WTC11 (cell line): ENCODE measurements around the gene CTH. TPM values are rescaled to one million over a fixed set of nuclear protein-coding genes. Genes with fewer than 3 reads are reported as not detected.
A peak's percentile ranks its signal among the peaks of the same experiment; 100 is the strongest.
"Not testable (repeated sequence)": the region's sequence is repeated elsewhere in the genome, so short reads cannot be mapped to it uniquely, and the experiment has no call there.

Source experiments
- ATAC-seq: fragments of 200-7000 bp; cut with Tn5 transposase; 2 replicates; pipeline ENCODE4 v1.10.0; 2021; ENCODE audit warnings: mild to moderate bottlenecking, moderate library complexity
- CTCF ChIA-PET: fragments of 300-600 bp; sonication (Branson Sonifier 250); formaldehyde crosslinking; loops from one replicate; lab custom pipeline; 2021; ENCODE audit warnings: antibody characterized with exemption; lab: Charles Lee
- POLR2A ChIA-PET: fragments of 350-600 bp; sonication (Branson Sonifier 250); formaldehyde crosslinking; loops from one replicate; lab custom pipeline; 2021; ENCODE audit warnings: antibody characterized with exemption; lab: Charles Lee
- DNase-seq: peaks from one replicate; pipeline ENCODE4 v3.0.0; 2021; ENCODE audit warnings: low spot score
- H3K27ac Mint-ChIP-seq: 2 replicates; pipeline ENCODE4 v1.8.0; 2021; ENCODE audit warnings: mixed read lengths
- H3K27me3 Mint-ChIP-seq: 2 replicates; pipeline ENCODE4 v1.8.0; 2021; ENCODE audit warnings: low read depth, mild to moderate bottlenecking, moderate library complexity, mixed read lengths
- H3K36me3 Mint-ChIP-seq: 2 replicates; pipeline ENCODE4 v1.8.0; 2021; ENCODE audit warnings: mixed read lengths
- H3K4me1 Mint-ChIP-seq: 2 replicates; pipeline ENCODE4 v1.8.0; 2022; ENCODE audit warnings: mixed read lengths
- H3K4me3 Mint-ChIP-seq: 2 replicates; pipeline ENCODE4 v1.8.0; 2021; ENCODE audit warnings: mild to moderate bottlenecking, moderate library complexity, mixed read lengths
- H3K9me3 Mint-ChIP-seq: 2 replicates; pipeline ENCODE4 v1.8.0; 2021; ENCODE audit warnings: mixed read lengths
- AFF4 ChIP-seq: sonication (generic); formaldehyde crosslinking; IDR thresholded peaks from 2 replicates; pipeline ENCODE4 v1.8.1; 2023; ENCODE audit warnings: mild to moderate bottlenecking, missing genetic modification reagents, borderline replicate concordance
- AR ChIP-seq: fragments of 250-450 bp; sonication (Bioruptor Pico); IDR thresholded peaks from 2 replicates; pipeline ENCODE4 v1.9.0; 2021; ENCODE audit warnings: mild to moderate bottlenecking
- CREB1 ChIP-seq: sonication (generic); formaldehyde crosslinking; IDR thresholded peaks from 2 replicates; pipeline ENCODE4 v1.8.0; 2023; ENCODE audit warnings: mild to moderate bottlenecking, missing genetic modification reagents
- EMX1 ChIP-seq: fragments of 250-450 bp; sonication (Bioruptor Pico); IDR thresholded peaks from 2 replicates; pipeline ENCODE4 v1.8.0; 2021; ENCODE audit warnings: mild to moderate bottlenecking
- ETV6 ChIP-seq: sonication (generic); formaldehyde crosslinking; IDR thresholded peaks from 2 replicates; pipeline ENCODE4 v1.8.1; 2022; ENCODE audit warnings: mild to moderate bottlenecking, missing genetic modification reagents
- GABPB1 ChIP-seq: sonication (generic); formaldehyde crosslinking; IDR thresholded peaks from 2 replicates; pipeline ENCODE4 v1.8.1; 2023; ENCODE audit warnings: mild to moderate bottlenecking, missing genetic modification reagents
- NFE2L1 ChIP-seq: sonication (generic); formaldehyde crosslinking; IDR thresholded peaks from 2 replicates; pipeline ENCODE4 v1.8.1; 2023; ENCODE audit warnings: missing genetic modification reagents
- OVOL2 ChIP-seq: fragments of 250-450 bp; sonication (Bioruptor Pico); IDR thresholded peaks from 2 replicates; pipeline ENCODE4 v1.9.0; 2021; ENCODE audit warnings: mild to moderate bottlenecking, borderline replicate concordance
- PREB ChIP-seq: sonication (generic); formaldehyde crosslinking; IDR thresholded peaks from 2 replicates; pipeline ENCODE4 v1.8.1; 2022; ENCODE audit warnings: mild to moderate bottlenecking, missing genetic modification reagents, moderate library complexity, borderline replicate concordance
- TEAD1 ChIP-seq: sonication (generic); formaldehyde crosslinking; IDR thresholded peaks from 2 replicates; pipeline ENCODE4 v1.8.0; 2022; ENCODE audit warnings: mild to moderate bottlenecking, missing genetic modification reagents
- total RNA-seq: library from RNA; stranded (reverse); gene quantifications from 3 replicates; pipeline ENCODE4 v1.2.3, GENCODE V29; 2021
- TF ChIP-seq, protein P1 (sequence below): sonication (generic); formaldehyde crosslinking; IDR thresholded peaks from 2 replicates; pipeline ENCODE4 v1.8.0; 2022; ENCODE audit warnings: mild to moderate bottlenecking, missing genetic modification reagents
- TF ChIP-seq, protein P2 (sequence below): sonication (generic); formaldehyde crosslinking; IDR thresholded peaks from 2 replicates; pipeline ENCODE4 v1.8.1; 2022; ENCODE audit warnings: missing genetic modification reagents, borderline replicate concordance

CTH gene
- total RNA-seq, 1 experiment from 2014 or later = 27.8 TPM

GRCh38 chr1:70373580-70373979 lies 37.5 kb upstream of the CTH start:
- H3K27ac Mint-ChIP-seq, H3K9me3 Mint-ChIP-seq, H3K4me3 Mint-ChIP-seq, H3K36me3 Mint-ChIP-seq: not testable (repeated sequence)
- POLR2A ChIA-PET = interaction anchor here (0.6 kb wide), 1 partner anchor 37 kb away, joined by 3 read pairs; no protein-coding TSS in a partner anchor
- peaks cover 16% of the 10 kb centered on the region; the same call in 1 of the 2 replicates for H3K4me1 Mint-ChIP-seq
- peak; percentile 39 for DNase-seq
- TF ChIP-seq TEAD1 (CRISPR knock-in tag) = peak; percentile 42; the same call in 1 of the 2 replicates
- TF ChIP-seq, all 79 proteins: peak for 1; not testable (repeated sequence) for 78
- ATAC-seq, H3K27me3 Mint-ChIP-seq, CTCF ChIA-PET: not testable (repeated sequence)

GRCh38 chr1:70376196-70376595 lies 34.9 kb upstream of the CTH start:
- H3K27me3 Mint-ChIP-seq = no peaks in the 10 kb centered on the region
- ChIA-PET CTCF (no interaction called here), POLR2A (no interaction called here)
- no peaks in the 10 kb centered on the region for H3K36me3 Mint-ChIP-seq
- no peaks in the 10 kb centered on the region for H3K9me3 Mint-ChIP-seq
- ATAC-seq (no peak), DNase-seq (no peak)
- no peak overlapping the region for H3K27ac Mint-ChIP-seq
- H3K4me3 Mint-ChIP-seq = no peak overlapping the region
- TF ChIP-seq PREB (no peak), AFF4 (CRISPR knock-in tag) (no peak), OVOL2 (no peak), EMX1 (CRISPR knock-in tag) (no peak), NFE2L1 (CRISPR knock-in tag) (no peak), ETV6 (CRISPR knock-in tag) (no peak), AR (CRISPR knock-in tag) (no peak), GABPB1 (CRISPR knock-in tag) (no peak)
- TF ChIP-seq, protein P1, sequence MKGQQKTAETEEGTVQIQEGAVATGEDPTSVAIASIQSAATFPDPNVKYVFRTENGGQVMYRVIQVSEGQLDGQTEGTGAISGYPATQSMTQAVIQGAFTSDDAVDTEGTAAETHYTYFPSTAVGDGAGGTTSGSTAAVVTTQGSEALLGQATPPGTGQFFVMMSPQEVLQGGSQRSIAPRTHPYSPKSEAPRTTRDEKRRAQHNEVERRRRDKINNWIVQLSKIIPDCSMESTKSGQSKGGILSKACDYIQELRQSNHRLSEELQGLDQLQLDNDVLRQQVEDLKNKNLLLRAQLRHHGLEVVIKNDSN (CRISPR knock-in tag) = no peak
- TF ChIP-seq, protein P2, sequence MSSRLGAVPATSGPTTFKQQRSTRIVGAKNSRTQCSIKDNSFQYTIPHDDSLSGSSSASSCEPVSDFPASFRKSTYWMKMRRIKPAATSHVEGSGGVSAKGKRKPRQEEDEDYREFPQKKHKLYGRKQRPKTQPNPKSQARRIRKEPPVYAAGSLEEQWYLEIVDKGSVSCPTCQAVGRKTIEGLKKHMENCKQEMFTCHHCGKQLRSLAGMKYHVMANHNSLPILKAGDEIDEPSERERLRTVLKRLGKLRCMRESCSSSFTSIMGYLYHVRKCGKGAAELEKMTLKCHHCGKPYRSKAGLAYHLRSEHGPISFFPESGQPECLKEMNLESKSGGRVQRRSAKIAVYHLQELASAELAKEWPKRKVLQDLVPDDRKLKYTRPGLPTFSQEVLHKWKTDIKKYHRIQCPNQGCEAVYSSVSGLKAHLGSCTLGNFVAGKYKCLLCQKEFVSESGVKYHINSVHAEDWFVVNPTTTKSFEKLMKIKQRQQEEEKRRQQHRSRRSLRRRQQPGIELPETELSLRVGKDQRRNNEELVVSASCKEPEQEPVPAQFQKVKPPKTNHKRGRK = no peak
- peaks cover 16% of the 10 kb centered on the region; the same call in 1 of the 2 replicates for H3K4me1 Mint-ChIP-seq

DNA sequence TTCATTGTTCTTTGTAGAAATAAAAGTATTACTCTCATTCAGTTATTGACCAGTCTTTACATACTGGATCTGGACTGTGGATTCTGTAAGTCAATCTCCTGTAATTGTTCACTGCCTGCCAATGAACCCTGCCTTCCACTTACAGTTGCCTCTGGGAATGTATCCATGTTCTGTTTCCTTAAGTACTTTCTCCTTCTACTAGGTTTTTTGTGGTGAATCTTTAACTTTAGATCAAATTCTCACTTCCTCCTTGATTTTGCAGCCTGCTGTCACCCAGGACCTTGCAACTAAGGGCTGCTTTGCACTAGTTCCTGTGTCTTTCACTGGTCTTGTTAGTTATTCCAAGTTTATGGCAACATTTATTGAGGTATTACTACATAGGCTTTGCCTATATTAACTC lies 28.4 kb upstream of the CTH start:
- POLR2A ChIA-PET = interaction anchor here (1.4 kb wide), 1 partner anchor 28 kb away, joined by 3 read pairs; the partner anchor contains the start of gene CTH
- Mint-ChIP-seq H3K36me3 (no peaks in the 10 kb centered on the region), H3K4me3 (no peak overlapping the region), H3K4me1 (no peaks in the 10 kb centered on the region), H3K27me3 (no peaks in the 10 kb centered on the region), H3K9me3 (no peaks in the 10 kb centered on the region), H3K27ac (no peak overlapping the region; the same call in 1 of the 2 replicates)
- no peak for DNase-seq
- no peak for ATAC-seq
- CTCF ChIA-PET = no interaction called here
- no peak for TF ChIP-seq CREB1
